ENCODE measurements around the gene GALNTL6. TPM values are rescaled to one million over a fixed set of nuclear protein-coding genes. Genes with fewer than 3 reads are reported as not detected.
A peak's percentile ranks its signal among the peaks of the same experiment; 100 is the strongest.

The GALNTL6 gene
- total and polyA plus RNA-seq, 2 of the 4 experiments (the other 2 are of a cell fraction) = under 0.01 TPM; not detected in 1

DNA sequence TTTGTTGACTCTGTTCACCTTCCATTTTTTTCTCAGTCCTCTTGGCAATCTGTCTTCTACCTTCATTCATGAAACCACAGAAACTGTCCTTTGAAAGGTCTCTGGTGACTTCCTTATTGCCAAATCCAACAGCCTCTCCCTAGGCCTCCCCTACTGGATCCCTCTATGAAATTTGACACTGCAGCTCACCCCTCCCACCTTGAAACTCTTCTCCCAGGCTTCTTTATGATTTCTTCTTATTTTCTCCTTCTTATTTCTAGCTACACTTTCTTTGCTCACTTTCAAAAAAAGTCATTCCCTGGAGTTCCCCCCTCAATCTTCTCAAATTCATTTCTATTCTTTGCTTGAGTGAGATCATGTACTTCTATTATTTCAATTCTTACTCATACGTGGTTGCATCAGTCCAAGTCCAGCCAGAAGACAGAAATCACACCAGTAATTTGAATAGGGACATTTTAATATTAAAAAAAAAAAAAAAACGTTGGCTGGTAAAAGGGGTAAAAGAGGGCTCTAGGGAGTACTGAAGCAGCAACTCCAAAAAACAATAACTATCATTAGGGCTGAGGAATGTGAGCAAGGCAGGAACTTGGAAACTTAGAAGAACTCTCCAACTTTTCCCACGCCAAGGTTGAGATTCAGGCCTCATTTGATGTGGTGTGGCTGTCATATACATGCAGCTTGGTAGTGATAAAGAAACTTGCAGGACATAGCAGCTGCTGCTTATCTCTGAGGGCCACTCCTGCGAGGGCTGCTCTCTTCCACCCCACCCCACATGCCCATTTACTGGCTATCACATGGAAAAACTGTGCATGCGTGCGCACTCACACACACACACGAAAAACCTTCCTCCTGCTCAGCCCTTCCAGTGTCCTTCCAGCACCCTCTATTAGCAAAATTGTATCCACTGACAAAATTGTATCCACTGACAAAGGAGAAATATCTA, 1185.6 kb downstream of the GALNTL6 start:
- POLR2A ChIA-PET (ENCODE audit: unreplicated experiment) = no interaction called here
- H2BK20ac ChIP-seq (ENCODE audit: low read depth, low read length) = peak overlapping the region; percentile 80
- in situ Hi-C loops (cut with MboI; ENCODE audit: low sequenced_read_pairs) = no loop called here

More for the DNA sequence above, 1185.6 kb downstream of the GALNTL6 start:
- Histone ChIP-seq H3K4me3 (ENCODE audit: insufficient read depth, low read depth, low read length) (no peak overlapping the region), H2AK5ac (ENCODE audit: low read depth, low read length) (peak overlapping the region; percentile 79; the same call in 1 of the 2 replicates), H4K91ac (ENCODE audit: insufficient read depth, low read depth, low read length) (peak overlapping the region; percentile 37), H3K56ac (ENCODE audit: extremely low read depth, insufficient read depth, low read length) (0 out of 2 replicates have a peak overlapping the region, but pooled peaks have one; percentile 46), H3K14ac (replicated peaks; ENCODE audit: low read depth, low read length) (peak overlapping the region; percentile 10; the same call in 1 of the 2 replicates), H3K23ac (ENCODE audit: low read depth, low read length) (no peak overlapping the region), H4K20me1 (ENCODE audit: insufficient read depth, low read length) (no peaks in the 10 kb centered on the region), H3K9me1 (ENCODE audit: insufficient read depth, low read length) (no peaks in the 10 kb centered on the region), H3K27me3 (ENCODE audit: control insufficient read depth, insufficient read depth, low read length) (no peaks in the 10 kb centered on the region; the same call in 1 of the 2 replicates), H3K9me3 (ENCODE audit: control insufficient read depth, insufficient read depth, low read length) (no peaks in the 10 kb centered on the region), H3K4ac (ENCODE audit: low read depth, low read length) (peak overlapping the region; percentile 77), H4K5ac (ENCODE audit: low read depth, low read length) (peak overlapping the region; percentile 58), H4K8ac (ENCODE audit: low read depth in 2 of 2, low read length in 2 of 2) (peak overlapping the region in 1 of 2 experiments; percentile 65; a peak in 2 of 4 replicates), H2BK120ac (ENCODE audit: low read depth, low read length) (peak overlapping the region; percentile 71), H3K4me2 (ENCODE audit: low read depth, low read length) (peak overlapping the region; percentile 49; the same call in 1 of the 2 replicates), H3K9ac (ENCODE audit: low read depth, low read length) (no peak overlapping the region), H3K36me3 (ENCODE audit: control insufficient read depth, insufficient read depth, low read length) (no peaks in the 10 kb centered on the region), H3K79me1 (ENCODE audit: low read depth in 1 of 2, low read length in 2 of 2) (no peaks in the 10 kb centered on the region), H2AK9ac (replicated peaks; ENCODE audit: low read depth, low read length, poor library complexity) (peak overlapping the region; percentile 60), H2AFZ (replicated peaks; ENCODE audit: low read length, poor library complexity) (no peak overlapping the region), H2BK5ac (ENCODE audit: low read depth, low read length, poor library complexity, severe bottlenecking) (peak overlapping the region; percentile 55), H3K4me1 (ENCODE audit: control insufficient read depth, insufficient read depth, low read length) (peaks cover 13% of the 10 kb centered on the region; the same call in 1 of the 2 replicates), H2BK15ac (ENCODE audit: low read depth, low read length) (peak overlapping the region; percentile 84; the same call in 2 of the 3 replicates), H3K27ac (ENCODE audit: insufficient read depth, low read length) (0 out of 2 replicates have a peak overlapping the region, but pooled peaks have one; percentile 22), H3K18ac (ENCODE audit: low read depth, low read length) (peak overlapping the region; percentile 75)
- intact Hi-C loops (cut with micrococcal nuclease) (loop anchor here (5.0 kb wide), 1 partner anchor 146 kb away; no protein-coding TSS in a partner anchor), dilution Hi-C loops (cut with HindIII; ENCODE audit: low sequenced_read_pairs, unreplicated experiment) (no loop called here)
- DNase-seq (peak; percentile 79), ATAC-seq (ENCODE audit: low read depth) (peak; percentile 12; the same call in 1 of the 2 replicates)
- peak; percentile 81 for TF ChIP-seq CEBPB (IDR thresholded peaks at IDR 0.05; ENCODE audit: low read depth, low read length)
- no peak for TF ChIP-seq POLR2A (IDR thresholded peaks at IDR 0.05; ENCODE audit: low read depth, low read length)
- no TSS peak for BruUV-seq (replicated peaks)
- 50% methylated on average over 1 of the region's 7 CpGs; no CpG with 5 or more reads in 1 of the 2 experiments for WGBS, 2 experiments (ENCODE audit: extremely low coverage in 2 of 2, insufficient read length in 1 of 2)
- CTCF ChIA-PET = interaction anchor here (1.5 kb wide), 1 partner anchor 15 kb away, joined by 4 read pairs; no protein-coding TSS in a partner anchor
